Activated gamma-delta T cell treated with anti-CD3 and anti-CD28 coated beads, Interleukin-2, amount 50 U/mL, for 16 hours (primary cell): ENCODE results near the gene VCL.
"Not testable (repeated sequence)": the region's sequence is repeated elsewhere in the genome, so short reads cannot be mapped to it uniquely, and the experiment has no call there.

Experiments used
- DNase-seq: peaks from one replicate; pipeline ENCODE4 v3.0.0-alpha.2; 2020; ENCODE audit warnings: low read depth

Gene VCL

DNA sequence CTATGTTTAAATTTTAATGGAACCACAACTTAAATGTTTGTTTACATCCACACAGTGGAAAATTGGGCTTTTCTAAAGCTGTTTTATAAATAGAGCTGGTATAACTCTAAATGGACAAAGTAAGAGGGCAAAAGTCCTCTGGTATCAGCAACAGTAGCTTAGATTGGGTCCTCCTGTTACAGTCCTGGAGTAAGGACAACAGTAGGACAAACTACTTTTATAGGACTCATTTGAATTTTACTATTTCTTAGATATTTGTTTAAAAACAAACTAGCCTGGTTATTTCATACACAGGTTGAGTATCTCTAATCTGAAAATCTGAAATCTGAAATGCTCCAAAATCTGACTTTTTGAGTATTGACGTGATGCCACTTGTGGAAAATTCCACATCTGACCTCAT lies 8.4 kb downstream of the VCL start:
- DNase-seq = no peak

DNA sequence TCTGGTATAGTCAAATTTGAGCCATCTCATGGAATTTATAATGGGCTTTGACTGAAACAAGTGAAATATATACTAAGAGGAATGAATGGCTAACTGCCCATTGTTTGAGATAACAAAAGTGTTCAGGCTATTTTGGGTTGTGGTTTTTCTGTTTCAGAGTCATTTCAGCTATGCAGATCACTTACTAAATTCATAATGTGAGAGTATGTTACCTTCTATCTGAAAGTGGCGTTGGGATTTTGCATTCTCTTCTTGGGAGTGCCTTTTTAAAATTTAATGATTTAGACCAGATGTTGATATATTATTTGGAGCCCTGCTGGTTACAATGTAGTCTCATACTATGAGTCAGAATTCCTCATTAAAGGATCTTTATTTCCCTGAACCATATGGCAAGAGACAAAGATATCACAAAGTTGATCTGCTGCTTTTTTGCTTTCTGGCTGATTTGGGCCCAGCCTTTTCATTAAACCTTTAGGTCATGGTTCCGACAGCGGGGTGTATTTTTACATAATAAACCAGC lies 10.4 kb downstream of the VCL start:
- DNase-seq = no peak

DNA sequence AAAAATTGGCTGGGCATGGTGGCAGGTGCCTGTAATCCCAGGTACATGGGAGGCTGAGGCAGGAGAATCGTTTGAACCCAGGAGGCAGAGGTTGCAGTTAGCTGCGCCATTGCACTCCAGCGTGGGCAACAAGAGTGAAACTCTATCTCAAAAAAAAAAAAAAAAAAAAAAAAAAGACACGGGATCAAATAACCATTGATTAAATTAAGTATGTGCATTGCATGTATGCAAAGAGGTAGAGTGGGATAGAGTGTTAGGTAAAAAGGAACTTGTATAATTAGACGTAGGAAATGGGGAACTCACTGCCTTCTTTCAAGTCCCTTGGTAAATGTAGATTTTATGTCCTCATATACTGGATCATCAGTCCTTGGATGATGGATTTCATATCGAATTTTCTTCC lies 13.1 kb downstream of the VCL start:
- DNase-seq = no peak

DNA sequence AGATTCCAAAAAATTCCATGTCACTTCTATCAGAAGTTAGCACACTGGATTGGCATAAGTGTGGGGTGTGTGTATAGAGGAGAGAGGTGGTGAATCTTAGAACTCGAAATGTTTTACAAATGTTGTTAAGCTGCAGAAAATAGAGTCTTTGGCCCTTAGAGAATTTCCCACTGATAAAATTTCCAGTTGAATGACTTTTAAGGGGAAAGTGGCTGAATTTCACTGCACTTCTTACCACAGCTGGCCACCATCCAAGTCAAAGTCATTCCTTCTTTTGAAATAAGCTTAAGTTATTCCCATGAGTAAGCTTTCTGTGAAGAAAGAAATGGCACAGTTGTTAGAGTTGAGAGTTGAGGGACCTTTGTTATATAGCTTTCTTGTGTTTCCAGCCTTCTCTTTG lies 13.9 kb downstream of the VCL start:
- DNase-seq = no peak

DNA sequence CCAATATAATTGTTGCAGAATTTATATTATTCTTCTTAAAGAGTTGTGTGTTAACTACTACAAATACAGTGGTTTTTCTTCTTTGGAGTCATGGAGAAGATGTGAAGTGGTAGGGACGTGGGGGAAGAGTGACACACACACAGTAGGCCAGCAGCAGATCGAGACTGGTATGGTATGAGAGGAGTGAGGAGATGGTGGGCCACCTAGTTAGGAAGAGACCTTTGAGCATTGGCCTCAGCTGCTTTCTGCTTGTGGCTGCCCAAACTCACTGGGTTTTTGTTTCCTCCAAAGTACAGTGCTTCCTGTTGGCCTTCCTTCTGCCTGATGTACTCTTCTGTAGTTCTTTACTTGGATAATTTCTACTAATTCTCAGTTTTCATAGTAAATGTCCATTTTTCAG lies 14.6 kb downstream of the VCL start:
- no peak for DNase-seq

DNA sequence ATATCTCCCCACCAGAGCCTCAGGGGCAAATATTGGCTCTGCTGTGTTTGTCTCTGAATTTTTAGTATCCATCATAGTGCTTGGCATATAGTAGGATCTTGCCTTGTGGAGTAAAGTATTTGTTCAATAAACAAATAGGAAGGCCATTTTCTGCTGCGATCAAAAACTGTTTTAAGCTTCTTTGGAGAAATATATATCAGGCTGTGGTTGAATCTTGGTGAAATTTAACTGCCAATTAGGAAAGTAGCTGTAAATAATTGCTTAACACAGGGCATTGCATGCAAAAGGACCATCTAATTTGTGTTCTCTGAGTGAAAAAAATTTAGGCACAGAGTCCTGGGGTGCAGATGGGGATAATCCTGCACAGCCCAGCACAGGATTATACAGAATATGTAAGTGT lies 15.1 kb downstream of the VCL start:
- no peak for DNase-seq

DNA sequence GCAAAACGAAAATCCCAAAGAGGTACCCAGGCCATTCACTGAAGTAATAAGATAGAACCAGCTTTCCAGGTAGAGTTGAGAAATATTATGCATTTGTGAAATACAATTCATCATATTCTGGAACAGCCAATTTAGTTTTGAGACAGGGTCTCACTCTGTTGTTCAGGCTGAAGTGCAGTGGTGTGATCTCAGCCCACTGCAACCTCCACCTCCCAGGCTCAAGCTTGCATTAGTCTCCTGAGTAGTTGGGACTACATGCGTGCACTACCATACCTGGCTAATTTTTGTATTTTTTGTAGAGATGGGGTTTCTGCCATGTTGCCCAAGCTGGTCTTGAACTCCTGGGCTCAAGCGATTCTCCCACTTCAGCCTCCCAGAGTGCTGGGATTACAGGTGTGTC lies 16.7 kb downstream of the VCL start:
- DNase-seq = not testable (repeated sequence)

DNA sequence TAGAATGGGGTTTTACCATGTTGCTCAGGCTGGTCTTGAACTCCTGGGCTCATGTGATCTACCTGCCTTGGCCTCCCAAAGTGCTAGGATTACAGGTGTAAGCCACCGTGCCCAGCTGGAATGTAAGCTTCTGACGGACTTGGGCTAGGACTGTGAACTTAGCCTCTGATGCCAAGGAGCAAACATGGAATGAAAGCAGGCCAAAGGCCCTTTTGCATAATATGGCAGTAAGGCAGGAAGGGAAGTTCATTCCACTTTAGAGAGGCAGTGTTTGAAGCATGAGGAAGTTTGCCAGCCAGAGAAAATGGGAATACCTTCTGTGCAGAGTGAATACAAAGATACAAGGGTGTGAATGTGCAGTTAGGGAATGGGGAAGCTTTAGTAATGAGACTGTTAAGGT lies 20.3 kb downstream of the VCL start:
- no peak for DNase-seq

DNA sequence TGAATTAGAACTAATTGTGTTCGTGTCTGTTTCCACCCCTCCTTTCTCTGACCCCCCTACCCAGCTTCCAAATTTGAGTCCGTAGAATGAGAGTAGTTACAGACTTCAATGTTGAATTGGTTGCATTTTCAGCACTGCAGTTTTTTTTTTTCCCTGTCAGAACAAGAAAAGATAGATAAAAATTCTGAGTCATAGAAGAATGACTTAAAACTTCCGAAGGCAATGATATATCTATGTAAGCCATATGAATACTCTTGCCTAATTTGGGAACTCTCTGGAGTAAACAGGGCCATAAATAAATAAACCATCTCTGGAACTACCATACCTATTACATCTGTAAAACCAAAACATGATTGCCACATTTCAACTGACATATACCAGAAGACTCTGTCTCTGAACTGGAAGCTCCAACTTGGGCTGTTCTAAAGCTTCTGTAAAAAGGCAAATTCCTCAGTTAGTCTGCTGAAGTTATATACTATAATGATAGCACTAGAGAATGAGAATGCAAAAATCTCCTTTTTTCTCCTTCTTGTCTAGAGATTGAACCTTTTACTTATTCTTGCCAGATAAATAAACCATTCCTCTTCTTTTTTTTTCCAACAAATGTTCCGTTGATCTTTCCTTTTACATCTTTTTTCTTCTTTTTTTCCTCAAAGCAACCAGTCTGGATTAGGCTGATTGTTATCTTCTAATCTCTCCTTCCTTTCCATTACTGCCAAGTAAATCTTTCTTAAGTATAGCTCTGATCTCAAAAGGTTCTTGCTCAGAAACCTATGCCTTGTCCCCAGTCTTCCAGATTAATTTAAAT lies 23.5 kb downstream of the VCL start:
- DNase-seq = no peak

DNA sequence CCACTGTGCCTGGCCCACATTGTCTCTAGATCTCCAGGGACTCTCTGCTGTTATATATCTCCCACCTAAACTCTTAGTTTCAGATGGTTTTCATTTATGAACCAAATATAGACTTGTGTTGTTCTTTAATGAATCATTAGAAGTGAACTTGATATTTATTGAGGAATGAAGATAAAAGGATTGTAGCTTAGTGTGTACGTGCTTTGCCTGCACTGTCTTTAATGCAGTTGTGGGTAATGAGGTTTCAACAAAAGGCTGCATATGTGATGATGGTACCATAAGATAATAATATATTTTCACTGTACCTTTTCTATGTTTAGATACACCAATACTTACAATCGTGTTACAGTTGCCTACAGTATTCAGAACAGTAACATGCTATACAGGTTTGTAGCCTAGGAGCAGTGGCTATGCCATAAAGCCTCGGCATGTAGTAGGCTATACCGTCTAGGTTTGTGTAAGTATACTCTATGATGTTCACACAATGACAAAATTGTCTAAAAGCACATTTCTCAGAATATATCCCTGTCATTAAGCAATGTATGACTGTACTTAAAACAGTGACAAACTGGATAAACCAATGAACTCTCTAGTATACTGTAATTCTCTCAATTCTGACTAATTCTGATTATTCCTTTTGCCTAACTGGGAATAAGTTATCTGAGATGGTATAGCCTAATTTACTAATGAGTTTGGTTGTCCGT lies 25.2 kb downstream of the VCL start:
- no peak for DNase-seq

DNA sequence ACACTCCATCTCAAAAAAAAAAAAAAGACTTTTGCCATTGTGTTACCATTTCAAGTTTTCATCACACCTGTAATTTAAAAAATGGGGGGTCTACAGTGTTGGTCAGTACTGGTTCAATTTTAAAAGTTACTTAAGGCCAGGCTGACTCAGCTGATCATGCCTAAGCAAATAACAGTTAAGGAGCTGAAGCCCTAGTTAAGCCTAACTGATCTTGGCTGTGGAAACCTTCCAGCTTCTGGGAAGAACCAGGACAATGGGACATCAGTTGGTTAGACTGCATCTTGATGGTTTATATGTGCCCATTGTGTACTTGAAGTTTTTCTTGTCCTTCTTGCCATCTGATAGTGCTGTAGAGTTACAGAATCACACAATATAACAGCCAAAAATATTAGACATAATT lies 26.7 kb downstream of the VCL start:
- DNase-seq = no peak

DNA sequence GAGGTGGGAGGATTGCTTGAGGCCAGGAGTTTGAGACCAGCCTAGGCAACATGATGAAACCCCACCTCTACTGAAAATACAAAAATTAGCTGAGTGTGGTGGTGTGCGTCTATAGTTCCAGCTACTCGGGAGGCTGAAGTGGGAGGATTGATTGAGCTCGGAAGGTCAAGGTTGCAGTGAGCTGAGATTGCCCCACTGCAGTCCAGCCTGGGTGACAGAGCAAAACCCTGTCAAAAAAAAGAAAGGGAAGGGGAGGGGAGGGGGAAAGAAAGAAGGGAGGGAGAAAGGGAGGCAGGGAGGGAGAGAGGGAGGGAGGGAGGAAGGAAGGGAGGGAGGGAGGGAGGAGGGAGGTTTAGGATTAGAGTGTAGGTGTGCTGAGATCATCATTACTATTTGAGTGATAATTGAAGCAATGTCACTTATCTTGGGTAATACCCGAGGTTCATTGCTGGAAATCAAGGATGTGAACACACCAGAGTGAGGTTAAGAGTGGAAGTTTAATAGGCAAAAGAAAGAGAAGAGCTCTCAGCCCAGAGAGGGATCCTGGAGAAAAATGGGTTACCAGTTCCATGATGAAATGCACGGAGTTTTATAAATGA lies 27.6 kb downstream of the VCL start:
- no peak for DNase-seq

DNA sequence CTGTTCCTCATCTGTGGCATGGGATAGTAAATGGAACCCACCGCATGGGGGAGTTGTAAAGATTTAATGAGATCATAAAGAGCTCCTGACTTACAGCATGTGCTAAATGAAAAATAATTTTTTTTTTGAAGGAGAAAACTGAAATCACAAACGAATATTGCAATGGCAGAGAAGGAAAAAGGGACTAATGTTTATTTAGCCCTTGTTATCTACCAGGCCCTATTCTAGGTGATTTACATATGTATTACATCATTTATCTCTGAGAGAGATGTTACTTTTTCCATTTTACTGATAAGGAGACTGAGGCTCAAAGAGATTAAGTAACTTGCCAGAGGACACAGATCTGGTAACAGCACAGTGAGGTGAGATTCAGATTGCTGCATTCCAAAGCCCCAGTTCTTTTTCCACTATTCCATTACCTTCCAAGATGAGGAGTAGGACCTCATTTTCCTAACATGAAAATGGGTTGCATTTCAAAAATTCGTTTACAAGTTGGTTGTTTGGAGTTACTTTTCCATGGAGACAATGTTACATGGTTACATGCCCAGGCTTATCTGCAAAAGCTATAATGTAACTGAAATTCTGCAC lies 28.6 kb downstream of the VCL start:
- no peak for DNase-seq

DNA sequence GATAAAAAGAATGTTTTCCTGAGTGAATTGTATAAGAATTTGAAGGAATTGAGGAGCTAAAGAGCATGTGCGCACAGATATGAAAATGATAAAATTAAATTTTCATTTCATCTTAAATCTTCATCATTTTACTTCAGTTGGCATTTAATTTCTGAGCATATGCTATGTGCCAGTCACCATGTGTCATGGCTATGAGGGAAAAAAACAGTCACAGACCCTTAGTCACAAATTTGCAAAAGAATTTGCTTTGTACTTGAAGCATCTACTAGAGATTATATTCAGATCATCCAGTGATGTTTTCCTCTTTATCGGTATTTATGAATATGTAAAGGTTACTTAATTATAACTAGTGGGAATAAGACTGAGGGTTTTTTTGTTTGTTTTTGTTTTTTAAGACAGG lies 29.8 kb downstream of the VCL start:
- no peak for DNase-seq

DNA sequence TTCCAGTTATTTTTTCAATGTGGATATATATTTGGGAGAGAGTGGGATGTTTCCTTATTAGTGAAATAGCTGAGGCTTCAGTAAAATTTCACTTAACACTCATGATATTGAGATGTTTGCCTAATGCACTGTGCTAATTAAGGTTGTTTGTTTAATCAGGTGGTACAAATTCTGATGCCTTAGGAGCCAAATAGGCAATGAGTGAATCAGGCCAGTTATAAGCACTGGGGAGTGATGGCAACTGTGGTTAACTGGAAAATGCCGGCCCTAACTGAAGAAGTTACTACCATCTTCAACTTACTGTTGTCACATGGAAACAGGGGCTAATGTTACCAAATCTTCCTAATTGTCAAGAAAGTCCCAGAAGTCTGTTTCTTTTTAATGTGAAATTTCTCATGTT lies 32.0 kb downstream of the VCL start:
- DNase-seq = no peak

DNA sequence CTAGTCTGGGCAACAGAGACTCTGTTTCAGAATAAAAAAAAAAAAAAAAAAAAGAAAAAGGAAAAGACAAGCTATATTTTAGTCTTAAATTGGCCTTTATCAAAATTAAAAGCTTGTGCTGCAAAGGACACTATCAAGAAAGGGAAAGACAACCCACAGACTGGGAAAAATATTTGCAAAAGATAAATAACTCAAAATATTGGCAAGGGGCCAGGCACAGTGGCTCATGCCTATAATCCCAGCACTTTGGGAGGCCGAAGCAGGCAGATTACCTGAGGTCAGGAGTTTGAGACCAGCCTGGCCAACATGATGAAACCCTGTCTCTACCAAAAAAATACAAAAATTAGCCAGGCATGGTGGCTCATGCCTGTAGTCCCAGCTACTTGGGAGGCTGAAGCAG lies 34.3 kb downstream of the VCL start:
- DNase-seq = not testable (repeated sequence)

DNA sequence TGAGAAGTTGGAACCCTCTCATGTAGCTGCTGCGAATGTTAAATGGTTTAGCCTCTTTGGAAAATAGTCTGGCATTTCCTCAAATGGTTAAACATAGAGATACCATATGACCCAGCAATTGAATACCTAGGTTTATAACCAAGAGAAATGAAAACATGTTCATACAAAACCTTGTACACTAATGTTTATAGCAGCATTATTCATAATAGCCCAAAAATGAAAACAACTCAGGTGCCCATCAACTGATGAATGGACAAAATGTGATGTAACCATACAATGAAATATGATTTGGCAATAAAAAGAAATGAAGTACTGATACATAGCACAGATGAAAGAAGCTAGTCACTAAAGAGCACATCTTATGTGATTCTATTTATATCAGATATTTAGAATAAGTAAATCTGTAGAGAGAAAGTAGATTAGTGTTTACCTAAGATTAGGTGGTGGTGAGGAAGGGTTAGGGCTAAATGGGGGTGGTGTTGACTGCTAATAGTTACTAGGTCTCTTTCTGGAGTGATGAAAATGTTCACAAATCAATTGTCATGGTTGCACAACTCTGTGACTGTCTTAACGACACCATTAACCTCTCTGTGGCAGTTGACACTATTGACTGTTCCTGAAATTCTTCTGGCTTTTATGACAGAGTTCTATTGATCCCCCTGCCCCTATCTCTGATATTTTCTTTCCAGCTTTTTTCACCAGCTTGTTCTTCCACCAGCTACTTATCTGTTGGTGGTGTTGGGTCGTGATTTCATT lies 35.2 kb downstream of the VCL start:
- no peak for DNase-seq

DNA sequence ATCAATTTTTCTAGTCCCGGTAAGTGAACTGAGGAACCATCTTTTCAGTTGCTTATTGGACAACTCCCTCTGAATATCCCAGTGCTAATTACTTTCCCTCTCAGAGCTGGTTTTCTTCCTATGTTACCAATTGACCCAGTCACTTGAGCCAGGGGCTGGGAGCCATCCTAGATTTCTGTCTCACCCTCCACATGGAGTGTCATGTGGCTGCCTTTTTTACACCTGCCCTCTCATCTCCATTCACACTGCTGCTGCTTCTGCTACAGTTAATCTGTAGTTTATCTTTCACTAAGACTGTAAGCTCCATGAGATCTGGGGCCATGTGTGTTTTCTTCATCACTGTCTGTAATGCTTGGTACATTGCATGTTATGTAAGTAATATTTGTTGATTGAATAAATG lies 35.8 kb downstream of the VCL start:
- no peak for DNase-seq

DNA sequence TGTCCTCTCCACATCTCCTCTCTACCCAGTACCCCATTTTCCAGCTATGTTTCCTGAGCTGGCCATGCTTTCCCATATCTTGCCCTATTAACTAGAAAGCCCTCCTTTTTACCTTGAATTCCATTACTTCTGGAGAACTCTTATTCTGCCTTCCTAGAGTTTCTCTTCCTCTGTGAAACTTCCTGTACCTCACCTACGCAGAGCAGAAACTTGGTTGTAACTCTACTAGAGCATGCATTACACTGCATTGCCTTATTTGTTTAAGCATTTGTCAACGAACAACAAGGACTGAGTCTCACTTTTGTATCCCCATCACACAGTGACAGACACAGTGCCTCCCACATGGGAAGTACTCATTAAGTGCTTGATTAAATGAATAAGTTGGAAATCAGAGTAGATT lies 36.4 kb downstream of the VCL start:
- DNase-seq = no peak

DNA sequence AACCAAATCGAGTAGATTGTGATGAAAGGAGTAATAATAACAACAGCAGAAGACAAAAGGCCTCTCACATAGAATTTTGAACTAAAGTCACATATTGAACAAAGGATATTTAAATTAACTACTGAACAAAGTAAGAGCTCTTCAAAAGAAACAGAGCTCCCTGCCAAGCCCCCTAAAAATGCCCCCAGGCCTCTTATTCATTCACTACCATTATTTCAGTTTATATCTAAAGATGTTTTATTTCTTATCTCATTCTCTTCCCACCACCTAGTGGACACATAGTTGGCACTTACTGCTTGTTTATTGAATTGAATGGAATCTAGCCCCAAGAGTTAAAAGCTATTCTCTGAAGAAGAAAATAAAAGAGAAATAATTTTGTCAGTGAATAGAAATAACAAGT lies 37.4 kb downstream of the VCL start:
- DNase-seq = no peak

DNA sequence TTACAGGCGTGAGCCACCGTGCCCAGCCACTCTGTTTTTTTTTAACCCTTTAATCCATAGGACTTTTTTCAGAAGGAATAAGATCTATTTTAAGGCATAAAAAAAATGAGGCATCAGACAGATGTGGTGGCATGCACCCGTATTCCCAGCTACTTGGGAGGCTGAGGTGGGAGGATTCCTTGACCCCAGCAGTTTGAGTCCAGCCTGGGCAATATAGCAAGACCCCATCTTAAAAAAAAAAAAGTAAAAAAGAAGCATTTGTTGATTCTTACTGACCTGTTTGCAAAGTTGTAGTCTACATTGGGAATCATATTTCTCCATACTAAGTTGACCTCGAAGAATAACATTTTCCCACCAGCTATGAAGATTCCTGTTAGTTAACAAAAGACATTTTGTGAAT lies 38.6 kb downstream of the VCL start:
- DNase-seq = no peak

DNA sequence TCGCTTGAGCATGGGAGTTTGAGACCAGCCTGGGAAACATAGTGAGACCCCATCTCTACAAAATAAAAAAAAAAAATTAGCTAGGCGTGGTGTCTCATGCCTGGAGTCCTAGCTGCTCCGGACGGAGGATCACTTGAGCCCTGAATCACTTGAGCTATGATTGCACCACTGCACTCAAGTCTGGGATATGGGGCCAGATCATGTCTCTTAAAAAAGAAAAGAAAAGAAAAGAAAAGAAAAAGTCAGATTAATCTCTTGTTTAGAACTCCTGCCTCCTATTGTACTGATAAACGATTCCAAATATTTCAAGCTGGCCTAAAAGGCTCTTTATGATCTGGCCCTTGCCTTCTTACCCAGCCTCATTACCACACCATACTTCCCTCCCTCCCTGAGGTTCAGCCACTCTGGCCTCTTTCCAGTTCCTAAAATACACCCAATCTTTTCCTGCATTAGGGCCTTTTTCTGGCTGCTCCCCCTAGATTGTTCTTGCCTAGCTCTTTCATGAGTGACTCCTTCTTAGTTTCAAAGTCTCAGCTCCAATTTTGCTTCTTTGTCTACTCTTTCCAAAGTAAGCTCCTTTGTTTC lies 41.7 kb downstream of the VCL start:
- no peak for DNase-seq
